IMR-90 (cell line): Measurements from ENCODE around the gene CDX1. TPM values are rescaled to one million over a fixed set of nuclear protein-coding genes. Genes with fewer than 3 reads are reported as not detected.

Experiments
- ATAC-seq: fragments of 200-7000 bp; cut with Tn5 transposase; 2 replicates; pipeline ENCODE4 v1.9.1; 2020; ENCODE audit warnings: low read depth, mild to moderate bottlenecking, moderate library complexity
- BruUV-seq: library from RNA; stranded (reverse); fragments of 400-500 nt; replicated peaks from 2 replicates; lab custom pipeline; 2021; lab: Mats Ljungman, UMichigan
- CTCF ChIA-PET: fragments of 300-600 bp; formaldehyde crosslinking; extraction: SDS; loops from one replicate; lab custom pipeline; 2021; ENCODE audit warnings: antibody characterized with exemption; lab: Yijun Ruan, JAX
- POLR2A ChIA-PET: fragments of 300-600 bp; sonication (Branson Sonifier 250); formaldehyde crosslinking; loops from one replicate; lab custom pipeline; 2022; ENCODE audit warnings: antibody characterized with exemption; ENCODE audit not compliant: unreplicated experiment; lab: Charles Lee
- DNase-seq: peaks from one replicate; pipeline ENCODE4 v3.0.0; 2013
- H2AFZ ChIP-seq: replicated peaks from 2 replicates; pipeline ENCODE3; 2013; ENCODE audit warnings: low read length, mild to moderate bottlenecking; ENCODE audit not compliant: poor library complexity
- H2AK5ac ChIP-seq: 2 replicates; pipeline ENCODE4 v1.6.1; 2013; ENCODE audit warnings: low read depth, low read length, inconsistent platforms
- H2AK9ac ChIP-seq: replicated peaks from 2 replicates; pipeline ENCODE3; 2013; ENCODE audit warnings: mild to moderate bottlenecking, low read depth, low read length, moderate library complexity; ENCODE audit not compliant: poor library complexity
- H2BK120ac ChIP-seq: 2 replicates; pipeline ENCODE4 v1.6.1; 2013; ENCODE audit warnings: low read depth, low read length, inconsistent platforms
- H2BK15ac ChIP-seq: 3 replicates; pipeline ENCODE4 v1.6.1; 2013; ENCODE audit warnings: low read depth, low read length, inconsistent platforms
- H2BK20ac ChIP-seq: 2 replicates; pipeline ENCODE4 v1.6.1; 2013; ENCODE audit warnings: low read depth, mild to moderate bottlenecking, inconsistent platforms, low read length, moderate library complexity
- H2BK5ac ChIP-seq: 2 replicates; pipeline ENCODE4 v1.6.1; 2013; ENCODE audit warnings: mild to moderate bottlenecking, low read depth, low read length, inconsistent platforms; ENCODE audit not compliant: poor library complexity, severe bottlenecking
- H3K14ac ChIP-seq: replicated peaks from 2 replicates; pipeline ENCODE4 v1.6.1; 2013; ENCODE audit warnings: low read depth, low read length, inconsistent platforms
- H3K18ac ChIP-seq: 2 replicates; pipeline ENCODE4 v1.6.1; 2013; ENCODE audit warnings: low read depth, low read length, control low read depth
- H3K23ac ChIP-seq: 2 replicates; pipeline ENCODE4 v1.6.1; 2013; ENCODE audit warnings: low read depth, low read length, inconsistent platforms
- H3K27ac ChIP-seq: 2 replicates; pipeline ENCODE4 v1.5.1; 2013; ENCODE audit warnings: mild to moderate bottlenecking, control low read depth, low read length; ENCODE audit not compliant: insufficient read depth
- H3K27me3 ChIP-seq: 2 replicates; pipeline ENCODE4 v1.6.1; 2013; ENCODE audit warnings: low read length; ENCODE audit not compliant: control insufficient read depth, insufficient read depth
- H3K36me3 ChIP-seq: 2 replicates; pipeline ENCODE4 v1.6.1; 2013; ENCODE audit warnings: low read length, mixed read lengths; ENCODE audit not compliant: control insufficient read depth, insufficient read depth
- H3K4ac ChIP-seq: 2 replicates; pipeline ENCODE4 v1.6.1; 2013; ENCODE audit warnings: low read depth, low read length, inconsistent platforms
- H3K4me1 ChIP-seq: 2 replicates; pipeline ENCODE4 v1.6.1; 2013; ENCODE audit warnings: low read length, mixed read lengths; ENCODE audit not compliant: control insufficient read depth, insufficient read depth
- H3K4me2 ChIP-seq: 2 replicates; pipeline ENCODE4 v1.6.1; 2013; ENCODE audit warnings: low read depth, mild to moderate bottlenecking, control low read depth, low read length, moderate library complexity
- H3K4me3 ChIP-seq: 2 replicates; pipeline ENCODE4 v1.5.1; 2013; ENCODE audit warnings: low read depth, mild to moderate bottlenecking, control low read depth, low read length, moderate library complexity; ENCODE audit not compliant: insufficient read depth
- H3K56ac ChIP-seq: 2 replicates; pipeline ENCODE4 v1.6.1; 2013; ENCODE audit warnings: low read length, inconsistent platforms; ENCODE audit not compliant: insufficient read depth; ENCODE audit errors: extremely low read depth
- H3K79me1 ChIP-seq, 2 experiments: 2 replicates each; pipeline ENCODE4 v1.6.1; 2013; ENCODE audit warnings: low read length in 2 of 2, inconsistent platforms in 1 of 2, low read depth in 1 of 2
- H3K9ac ChIP-seq: 2 replicates; pipeline ENCODE4 v1.6.1; 2013; ENCODE audit warnings: low read depth, low read length, control low read depth
- H3K9me1 ChIP-seq: 2 replicates; pipeline ENCODE4 v1.6.1; 2013; ENCODE audit warnings: low read length, inconsistent platforms; ENCODE audit not compliant: insufficient read depth
- H3K9me3 ChIP-seq: 2 replicates; pipeline ENCODE4 v1.6.1; 2013; ENCODE audit warnings: low read length; ENCODE audit not compliant: control insufficient read depth, insufficient read depth
- H4K20me1 ChIP-seq: 2 replicates; pipeline ENCODE4 v1.6.1; 2013; ENCODE audit warnings: low read length, inconsistent platforms; ENCODE audit not compliant: insufficient read depth
- H4K5ac ChIP-seq: 2 replicates; pipeline ENCODE4 v1.6.1; 2013; ENCODE audit warnings: mild to moderate bottlenecking, low read depth, low read length, control low read depth
- H4K8ac ChIP-seq, 2 experiments: 2 replicates each; pipeline ENCODE4 v1.6.1; 2013; ENCODE audit warnings: low read depth in 2 of 2, low read length in 2 of 2, control low read depth in 1 of 2, inconsistent platforms in 1 of 2
- H4K91ac ChIP-seq: 2 replicates; pipeline ENCODE4 v1.6.1; 2013; ENCODE audit warnings: low read depth, low read length, inconsistent platforms; ENCODE audit not compliant: insufficient read depth
- CEBPB ChIP-seq: IDR thresholded peaks from 2 replicates; pipeline ENCODE4 v1.6.1; 2012; ENCODE audit warnings: low read depth, low read length, improper control_type of control experiment
- CHD1 ChIP-seq: IDR thresholded peaks from 2 replicates; pipeline ENCODE4 v1.6.1; 2012; ENCODE audit warnings: low read depth, low read length, improper control_type of control experiment
- FOS ChIP-seq: fragments of 150-350 bp; IDR thresholded peaks from 2 replicates; pipeline ENCODE4 v1.6.1; 2016; ENCODE audit warnings: low read depth, low read length
- MAFK ChIP-seq: IDR thresholded peaks from 2 replicates; pipeline ENCODE4 v1.6.1; 2012; ENCODE audit warnings: low read depth, low read length, improper control_type of control experiment
- MAZ ChIP-seq: IDR thresholded peaks from 2 replicates; pipeline ENCODE4 v1.6.1; 2012; ENCODE audit warnings: low read depth, mild to moderate bottlenecking, low read length, improper control_type of control experiment, moderate library complexity, borderline replicate concordance
- NFE2L2 ChIP-seq: fragments of 150-350 bp; IDR thresholded peaks from 2 replicates; pipeline ENCODE4 v1.6.1; 2016; ENCODE audit warnings: low read depth, mild to moderate bottlenecking, low read length
- WGBS, 2 experiments: methylation state at CpG; one replicate each; pipeline versions ENCODE4 v1.1.5 to v1.1.7; 2013; ENCODE audit warnings: missing lambda C conversion rate in 2 of 2; ENCODE audit not compliant: insufficient read length in 1 of 2; ENCODE audit errors: extremely low coverage in 2 of 2; 5-methylcytosine and 5-hydroxymethylcytosine counted together
- dilution Hi-C: fragments of 300-500 bp; cut with HindIII; formaldehyde crosslinking; loops from one replicate; pipeline ENCODE4 v1.14.3; 2018; ENCODE audit warnings: low sequenced_read_pairs; ENCODE audit not compliant: unreplicated experiment
- in situ Hi-C: fragments of 300-500 bp; cut with MboI; formaldehyde crosslinking; loops from 3 replicates; pipeline ENCODE4 v1.14.3; 2019; ENCODE audit warnings: low sequenced_read_pairs, inconsistent platforms, mixed read lengths
- intact Hi-C: fragments of 100-400 bp; cut with micrococcal nuclease; formaldehyde crosslinking; loops from 2 replicates; pipeline ENCODE4 v1.10.0; 2022
- polyA plus RNA-seq, 3 experiments: library from polyadenylated mRNA; depleted of rRNA; stranded (reverse); fragments of >200 nt; gene quantifications; 2 replicates each; pipeline ENCODE4 v1.2.3, GENCODE V29; 2012; ENCODE audit warnings: low replicate concordance in 1 of 3
- total RNA-seq: library from RNA; depleted of rRNA; stranded (reverse); fragments of >200 nt; gene quantifications from 2 replicates; pipeline ENCODE4 v1.2.3, GENCODE V29; 2012

The CDX1 gene
- total and polyA plus RNA-seq, 2 of the 4 experiments (the other 2 are of a cell fraction): 0.18 to 0.24 TPM

- peaks cover 6 to 78% of the 10 kb centered on the region in 2 experiments for H3K79me1 ChIP-seq
- H3K4me3 ChIP-seq: no peak overlapping the region
- peaks cover 33% of the 10 kb centered on the region; the same call in 1 of the 2 replicates for H4K20me1 ChIP-seq
- no peak overlapping the region for H2AK9ac ChIP-seq
- no peaks in the 10 kb centered on the region for H3K27me3 ChIP-seq
- no peak overlapping the region; the same call in 1 of the 2 replicates for H4K91ac ChIP-seq
- H3K36me3 ChIP-seq: peaks cover 46% of the 10 kb centered on the region
- CTCF ChIA-PET: no interaction called here
- POLR2A ChIA-PET: no interaction called here
- no peak overlapping the region for H3K4me2 ChIP-seq
- no TSS peak for BruUV-seq
- no peak overlapping the region; the same call in 1 of the 2 replicates for H3K14ac ChIP-seq
- ATAC-seq (no peak), DNase-seq (no peak)
- H4K5ac ChIP-seq: no peak overlapping the region
- H3K9ac ChIP-seq: no peak overlapping the region
- no peak overlapping the region for H3K18ac ChIP-seq
- no peak overlapping the region for H2AFZ ChIP-seq
- H4K8ac ChIP-seq: peak overlapping the region in 1 of 2 experiments; percentile 52; a peak in 1 of 4 replicates
- peaks cover 52% of the 10 kb centered on the region for H3K4me1 ChIP-seq
- peak overlapping the region; percentile 100; the same call in 1 of the 2 replicates for H3K4ac ChIP-seq
- WGBS, 2 experiments: 90% methylated on average over 6 of the region's 14 CpGs; no CpG with 5 or more reads in 1 of the 2 experiments
- H3K9me1 ChIP-seq: peaks cover 33% of the 10 kb centered on the region
- peak overlapping the region; percentile 29 for H3K27ac ChIP-seq
- TF ChIP-seq FOS (no peak), MAFK (no peak), NFE2L2 (no peak), CHD1 (no peak), MAZ (no peak; the same call in 1 of the 2 replicates), CEBPB (no peak)
- H2BK5ac ChIP-seq: peak overlapping the region; percentile 42
- H2AK5ac ChIP-seq: peak overlapping the region; percentile 38; the same call in 1 of the 2 replicates
- intact Hi-C loops (no loop called here), dilution Hi-C loops (no loop called here), in situ Hi-C loops (no loop called here)
- no peak overlapping the region for H2BK15ac ChIP-seq
- H3K9me3 ChIP-seq: no peaks in the 10 kb centered on the region
- no peak overlapping the region for H3K56ac ChIP-seq
- no peak overlapping the region for H2BK20ac ChIP-seq
- no peak overlapping the region for H2BK120ac ChIP-seq
- H3K23ac ChIP-seq: 0 out of 2 replicates have a peak overlapping the region, but pooled peaks have one; percentile 88
These were observed 19.5 kb upstream of the CDX1 start for GRCh38 chr5:150146862-150147601.
